K562 (cell line): ENCODE measurements around the gene PPT2. TPM values are rescaled to one million over a fixed set of nuclear protein-coding genes. Genes with fewer than 3 reads are reported as not detected.
A peak's percentile ranks its signal among the peaks of the same experiment; 100 is the strongest.

Experiments used
- ARID3B ChIP-seq: fragments of 250-450 bp; sonication (Bioruptor Pico); IDR thresholded peaks from 2 replicates; pipeline ENCODE4 v1.4.0; 2020; ENCODE audit warnings: borderline replicate concordance
- BRCA1 ChIP-seq, 2 experiments: fragments of 450-650 bp in 1 of 2; sonication (generic) in 1 of 2; formaldehyde crosslinking in 1 of 2; IDR thresholded peaks; 2 replicates each; pipeline versions ENCODE4 v1.5.0 to v1.6.1; 2017 to 2020; ENCODE audit warnings: mild to moderate bottlenecking in 1 of 2, missing genetic modification reagents in 1 of 2
- CHCHD3 ChIP-seq: fragments of 250-450 bp; sonication (Bioruptor Pico); IDR thresholded peaks from 2 replicates; pipeline ENCODE4 v2.1.2; 2022; ENCODE audit warnings: mild to moderate bottlenecking
- E2F8 ChIP-seq: fragments of 450-650 bp; IDR thresholded peaks from 2 replicates; pipeline ENCODE4 v1.7.1; 2018; ENCODE audit warnings: mild to moderate bottlenecking, low read depth; ENCODE audit not compliant: partially characterized antibody
- GABPA ChIP-seq: fragments of 200-800 bp; sonication (Bioruptor generic); conservative IDR thresholded peaks from 2 replicates; pipeline ENCODE4 v1.6.1; 2016; ENCODE audit warnings: low read depth, missing genetic modification characterization, missing compliant biosample characterization
- GMEB1 ChIP-seq: fragments of 250-450 bp; sonication (Bioruptor Pico); IDR thresholded peaks from 2 replicates; pipeline ENCODE4 v1.4.0; 2020; ENCODE audit warnings: mild to moderate bottlenecking
- HDAC6 ChIP-seq: IDR thresholded peaks from 2 replicates; pipeline ENCODE4 v1.6.1; 2012; ENCODE audit warnings: low read depth, mild to moderate bottlenecking, control low read depth, inconsistent platforms, low read length, moderate library complexity
- JUND ChIP-seq, 2 experiments: IDR thresholded peaks; 2 replicates in 1 of 2; 3 replicates in 1 of 2; pipeline ENCODE4 v1.6.1; 2011; ENCODE audit warnings: borderline replicate concordance in 2 of 2, low read depth in 2 of 2, low read length in 2 of 2, improper control_type of control experiment in 1 of 2, missing biosample characterization in 1 of 2, missing genetic modification characterization in 1 of 2, missing genetic modification reagents in 1 of 2
- NCOR1 ChIP-seq: fragments of 450-650 bp; IDR thresholded peaks from 2 replicates; pipeline ENCODE4 v1.6.1; 2016; ENCODE audit warnings: mild to moderate bottlenecking, moderate library complexity
- NFE2L1 ChIP-seq: fragments of 450-650 bp; IDR thresholded peaks from 2 replicates; pipeline ENCODE4 v1.6.1; 2016; ENCODE audit warnings: missing genetic modification characterization, low read depth, mild to moderate bottlenecking, missing compliant biosample characterization, moderate library complexity, borderline replicate concordance
- NR2C1 ChIP-seq, 2 experiments: fragments of 450-650 bp; IDR thresholded peaks; 2 replicates each; pipeline ENCODE4 v1.6.1; 2017; ENCODE audit warnings: mild to moderate bottlenecking in 2 of 2, antibody characterized with exemption in 1 of 2, inconsistent platforms in 1 of 2, missing compliant biosample characterization in 1 of 2, missing genetic modification characterization in 1 of 2
- PCBP1 ChIP-seq: fragments of 200-400 bp; formaldehyde crosslinking; IDR thresholded peaks from 2 replicates; pipeline ENCODE4 v1.6.1; 2018; ENCODE audit warnings: mild to moderate bottlenecking, low read depth, low read length; ENCODE audit not compliant: poor library complexity, severe bottlenecking
- POLR2G ChIP-seq: fragments of 200-400 bp; formaldehyde crosslinking; IDR thresholded peaks from 2 replicates; pipeline ENCODE4 v1.6.1; 2017; ENCODE audit warnings: low read depth, mild to moderate bottlenecking, antibody characterized with exemption, low read length, moderate library complexity
- POLR3G ChIP-seq: IDR thresholded peaks from 2 replicates; pipeline ENCODE4 v1.6.1; 2011; ENCODE audit not compliant: insufficient read length, insufficient replicate concordance; ENCODE audit errors: extremely low read depth
- SREBF1 ChIP-seq: fragments of 150-350 bp; IDR thresholded peaks from 2 replicates; pipeline ENCODE4 v1.6.1; 2014; ENCODE audit warnings: antibody characterized with exemption, low read depth, low read length, borderline replicate concordance
- U2AF2 ChIP-seq: fragments of 200-400 bp; formaldehyde crosslinking; optimal IDR thresholded peaks from 2 replicates; pipeline ENCODE3; 2017; ENCODE audit warnings: low read depth, mild to moderate bottlenecking, low read length
- ZBTB17 ChIP-seq: fragments of 450-650 bp; formaldehyde crosslinking; IDR thresholded peaks from 2 replicates; pipeline ENCODE4 v1.4.0; 2020; ENCODE audit warnings: mild to moderate bottlenecking
- ZFPM2 ChIP-seq: fragments of 250-450 bp; sonication (Bioruptor Pico); IDR thresholded peaks from 2 replicates; pipeline ENCODE4 v1.5.1; 2022; ENCODE audit warnings: mild to moderate bottlenecking
- ZNF324 ChIP-seq: fragments of 250-450 bp; sonication (Bioruptor Pico); IDR thresholded peaks from 2 replicates; pipeline ENCODE4 v1.4.0; 2020; ENCODE audit warnings: mild to moderate bottlenecking
- ZNF699 ChIP-seq: fragments of 250-450 bp; sonication (Bioruptor Pico); IDR thresholded peaks from 2 replicates; pipeline ENCODE4 v1.8.0; 2021; ENCODE audit warnings: mild to moderate bottlenecking, moderate library complexity; ENCODE audit not compliant: insufficient replicate concordance
- polyA plus RNA-seq, 8 experiments: library from polyadenylated mRNA; depleted of rRNA in 4 of 8; stranded (reverse) in 5 of 8; unstranded in 3 of 8; fragments of >200 nt; fragmentation: Nextera tagmentation in 2 of 8; fragmentation: Illumina TruSeq in 1 of 8; extraction: Ambion mirVana in 2 of 8; extraction: Trizol in 1 of 8; gene quantifications; 2 replicates each; pipeline versions ENCODE4 v1.2.1 to v1.2.3, GENCODE V29; 2011 to 2014; ENCODE audit warnings: inconsistent platforms in 1 of 8, missing spikeins in 1 of 8
- total RNA-seq, 7 experiments: library from RNA; depleted of rRNA in 6 of 7; stranded (reverse); fragments of >200 nt in 6 of 7; fragmentation: Illumina TruSeq in 2 of 7; extraction: Trizol in 2 of 7; gene quantifications; 2 replicates each; pipeline versions ENCODE4 v1.2.1 to v1.2.3, GENCODE V29; 2011 to 2021; ENCODE audit warnings: low replicate concordance in 1 of 7

The PPT2 gene
- total and polyA plus RNA-seq, 9 of the 15 experiments (the other 6 are each of a cell fraction or from before 2014, with no cell fraction given), result 27.4 to 98.8 (median 69.9) TPM

- TF ChIP-seq GABPA (peak; percentile 81), ARID3B (CRISPR knock-in tag) (no peak), U2AF2 (no peak), ZNF699 (CRISPR knock-in tag) (no peak), E2F8 (peak; percentile 83), ZFPM2 (CRISPR knock-in tag) (no peak), ZBTB17 (CRISPR knock-in tag) (peak; percentile 61), ZNF324 (CRISPR knock-in tag) (no peak), GMEB1 (CRISPR knock-in tag) (peak; percentile 96), NFE2L1 (tag) (no peak), POLR3G (no peak), HDAC6 (no peak), PCBP1 (no peak), JUND (IDR thresholded peaks at IDR 0.05; ENCODE audit: borderline replicate concordance, low read depth, low read length) (peak; percentile 95), JUND (tag; IDR thresholded peaks at IDR 0.05; ENCODE audit: borderline replicate concordance, low read depth, low read length) (peak; percentile 89), CHCHD3 (peak; percentile 88; the same call in 1 of the 2 replicates), BRCA1 (IDR thresholded peaks at IDR 0.05) (no peak), BRCA1 (CRISPR knock-in tag; IDR thresholded peaks at IDR 0.05) (no peak), SREBF1 (no peak), NR2C1 (IDR thresholded peaks at IDR 0.05) (no peak; the same call in 1 of the 2 replicates), NR2C1 (tag; IDR thresholded peaks at IDR 0.05) (peak; percentile 29; the same call in 1 of the 2 replicates), POLR2G (peak; percentile 97), NCOR1 (peak; percentile 3; the same call in 1 of the 2 replicates)
Measured at GRCh38 chr6:32195902-32196681, 42.2 kb downstream of the PPT2 start (continued).
